Measurements from ENCODE around the gene YY1.
A peak's percentile ranks its signal among the peaks of the same experiment; 100 is the strongest.

Gene YY1

DNA sequence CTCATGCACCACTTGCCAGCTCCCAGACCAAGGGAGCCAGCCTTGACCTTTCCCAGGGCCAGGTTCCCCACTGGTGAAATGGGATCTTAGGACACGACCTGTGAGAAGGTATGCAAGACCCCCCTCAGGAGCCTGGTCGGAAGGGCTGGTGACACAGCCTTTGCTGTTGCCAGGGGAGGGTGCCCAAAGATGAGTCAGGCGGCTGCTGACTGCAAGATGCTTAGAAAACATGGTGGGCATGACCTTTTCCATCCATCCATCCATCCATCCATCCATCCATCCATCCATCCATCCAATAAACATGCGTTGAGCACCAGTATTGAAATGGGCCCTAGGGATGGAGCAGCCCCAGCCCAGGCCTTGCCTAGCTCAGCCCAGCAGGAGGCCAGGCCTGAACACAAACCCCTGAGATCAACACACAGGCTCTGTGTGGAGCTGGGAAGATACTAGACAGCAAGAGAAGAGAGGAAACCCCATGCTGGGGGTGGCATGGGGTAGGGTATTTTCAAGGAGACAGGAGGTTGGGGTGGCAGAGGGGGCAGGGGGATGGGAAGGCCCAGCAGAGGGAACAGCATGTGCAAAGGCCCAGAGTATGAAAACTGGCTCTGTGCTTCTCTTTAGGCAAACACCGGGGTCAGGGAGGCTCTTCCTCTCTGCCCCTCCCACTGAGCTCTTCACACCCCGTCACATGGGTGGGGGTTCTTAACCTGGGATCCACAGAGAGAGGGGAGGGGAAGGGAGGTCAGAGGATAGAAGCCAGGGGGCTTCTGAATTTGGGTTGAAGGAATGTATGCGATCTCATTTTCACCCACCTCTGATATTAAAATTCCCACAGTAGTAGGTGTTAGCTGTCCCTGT, 26.2 kb upstream of the YY1 start:
- Histone ChIP-seq H3K27ac (peak overlapping the region; percentile 98; the same call in 1 of the 2 replicates), H3K27me3 (no peaks in the 10 kb centered on the region), H3K4me1 (peaks cover 26% of the 10 kb centered on the region), H3K36me3 (no peaks in the 10 kb centered on the region), H3K4me3 (no peak overlapping the region), H4K20me1 (no peaks in the 10 kb centered on the region), H3K9me3 (peaks cover 7% of the 10 kb centered on the region; the same call in 1 of the 2 replicates), H3K4me2 (peak overlapping the region; percentile 86), H3K9ac (0 out of 2 replicates have a peak overlapping the region, but pooled peaks have one; percentile 95)
- no peak for TF ChIP-seq Cebpa-rat (IDR thresholded peaks at IDR 0.05)

DNA sequence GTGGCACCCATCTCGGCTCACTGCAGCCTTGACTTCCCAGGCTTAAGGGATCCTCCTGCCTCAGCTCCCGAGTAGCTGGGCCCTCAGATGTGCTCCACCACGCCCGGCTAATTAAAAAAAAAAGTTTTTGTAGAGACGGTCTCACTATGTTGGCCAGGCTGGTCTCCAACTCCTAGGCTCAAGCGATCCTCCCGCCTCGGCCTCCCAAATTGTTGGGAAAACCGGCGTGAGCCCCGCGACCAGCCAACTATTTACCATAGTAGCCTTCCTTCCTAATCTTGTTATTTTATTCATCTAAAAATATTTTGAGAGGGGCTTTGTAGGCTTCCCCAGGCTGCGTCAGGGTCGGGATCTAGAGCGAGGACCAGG, 25.4 kb upstream of the YY1 start:
- no peaks in the 10 kb centered on the region for H3K36me3 ChIP-seq
- peak overlapping the region; percentile 86 for H3K4me2 ChIP-seq
- peak overlapping the region; percentile 95 for H3K9ac ChIP-seq
- TF ChIP-seq Cebpa-rat (IDR thresholded peaks at IDR 0.05): no peak
- H4K20me1 ChIP-seq: no peaks in the 10 kb centered on the region
- peak overlapping the region; percentile 84 for H3K4me3 ChIP-seq
- peaks cover 26% of the 10 kb centered on the region for H3K4me1 ChIP-seq
- H3K9me3 ChIP-seq: no peaks in the 10 kb centered on the region
- peak overlapping the region; percentile 98 for H3K27ac ChIP-seq
- H3K27me3 ChIP-seq: no peaks in the 10 kb centered on the region

DNA sequence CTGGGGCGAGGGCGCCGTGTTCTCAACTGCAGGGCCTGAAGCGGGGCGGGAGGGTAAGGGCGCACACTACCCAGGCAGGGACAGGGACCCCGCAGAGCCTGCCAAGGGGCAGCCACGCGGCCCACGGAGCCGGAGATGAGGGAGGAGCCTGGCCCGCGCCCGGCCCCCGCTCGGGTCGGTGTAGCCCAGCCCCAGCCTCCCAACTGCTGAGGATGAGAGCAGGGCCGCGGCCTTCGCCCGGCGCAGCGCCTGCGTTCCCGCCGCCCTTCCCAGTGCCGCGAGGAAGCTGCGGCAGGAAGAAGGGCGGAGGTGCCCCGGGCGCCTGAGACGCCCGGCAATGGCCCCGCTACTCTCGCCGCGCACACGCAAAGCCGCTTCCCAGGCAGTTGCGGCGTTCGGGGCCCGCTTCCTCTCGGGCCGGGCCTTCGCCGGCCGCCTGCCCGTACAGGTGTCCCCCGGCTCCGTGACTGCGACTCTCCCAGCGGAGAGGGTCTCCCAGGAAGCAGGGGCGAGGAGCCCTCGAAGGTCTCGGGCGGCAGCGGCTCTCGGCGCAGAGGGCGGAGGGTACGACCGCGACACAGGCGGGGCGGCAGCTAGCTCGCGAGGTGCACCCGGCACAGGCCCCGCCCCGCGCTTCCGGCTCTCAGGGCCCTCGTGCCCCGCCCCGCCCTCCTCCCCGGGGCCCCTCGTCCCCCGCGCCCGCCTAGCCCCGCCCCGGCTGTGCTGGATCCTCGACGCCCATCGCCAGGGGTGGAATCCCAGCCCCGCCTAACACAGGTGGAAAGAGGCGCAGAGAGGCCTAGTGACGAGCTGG, 24.8 kb upstream of the YY1 start:
- H3K9ac ChIP-seq: peak overlapping the region; percentile 95
- H3K27ac ChIP-seq: peak overlapping the region; percentile 98
- H3K36me3 ChIP-seq: no peaks in the 10 kb centered on the region
- TF ChIP-seq Cebpa-rat (IDR thresholded peaks at IDR 0.05): no peak
- no peaks in the 10 kb centered on the region for H4K20me1 ChIP-seq
- peak overlapping the region; percentile 86 for H3K4me2 ChIP-seq
- peaks cover 27% of the 10 kb centered on the region for H3K4me1 ChIP-seq
- H3K4me3 ChIP-seq: peak overlapping the region; percentile 84
- no peaks in the 10 kb centered on the region for H3K9me3 ChIP-seq
- H3K27me3 ChIP-seq: no peaks in the 10 kb centered on the region

DNA sequence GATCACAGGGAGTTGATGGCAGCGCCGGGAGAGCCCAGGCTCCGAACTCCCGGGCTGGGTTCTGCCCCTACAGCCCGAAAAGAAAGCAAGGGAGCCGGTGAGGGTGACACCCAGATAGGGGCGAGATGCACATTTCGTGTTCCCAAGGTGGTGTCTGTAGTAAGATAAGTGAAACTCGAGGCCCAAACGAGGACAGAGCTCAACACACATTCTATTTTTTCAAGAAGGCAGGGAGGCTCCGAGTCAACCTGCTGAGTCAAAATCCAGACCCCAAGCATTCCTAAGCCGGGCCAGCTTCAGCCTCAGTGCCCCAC, 24.2 kb upstream of the YY1 start:
- Histone ChIP-seq H3K27ac (peak overlapping the region; percentile 98), H3K4me1 (peaks cover 33% of the 10 kb centered on the region), H3K4me2 (peak overlapping the region; percentile 86), H3K9me3 (no peaks in the 10 kb centered on the region), H4K20me1 (no peaks in the 10 kb centered on the region), H3K4me3 (peak overlapping the region; percentile 84; the same call in 1 of the 2 replicates), H3K27me3 (no peaks in the 10 kb centered on the region), H3K9ac (0 out of 2 replicates have a peak overlapping the region, but pooled peaks have one; percentile 95), H3K36me3 (no peaks in the 10 kb centered on the region)
- TF ChIP-seq Cebpa-rat (IDR thresholded peaks at IDR 0.05): no peak

DNA sequence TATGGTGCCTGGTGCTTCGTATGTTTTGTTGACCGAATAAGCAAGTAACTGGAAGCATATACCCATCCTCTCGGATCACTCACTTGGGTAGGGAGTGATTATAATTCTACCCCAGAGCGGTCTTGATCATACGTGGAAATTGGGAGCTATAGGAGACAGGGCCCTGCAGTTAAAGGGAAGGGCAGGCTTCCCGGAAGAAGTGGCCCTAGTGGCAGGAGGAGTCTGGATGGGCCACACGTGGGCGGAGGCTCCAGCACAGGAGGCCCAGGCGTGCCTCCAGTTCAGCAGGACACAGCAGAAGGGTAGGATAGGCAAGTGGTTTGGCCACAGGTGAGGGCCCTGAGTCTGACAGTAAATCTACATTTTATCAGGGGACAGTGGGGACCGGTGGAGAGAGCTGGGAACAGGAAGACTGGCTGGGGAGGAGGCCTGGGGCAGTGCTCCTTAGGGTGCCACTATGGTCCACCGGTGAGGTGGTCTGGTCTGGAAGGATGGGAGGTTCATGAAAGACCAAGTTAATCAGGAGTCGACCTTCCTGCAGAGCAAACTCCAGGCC, 23.5 kb upstream of the YY1 start:
- Histone ChIP-seq H3K36me3 (no peaks in the 10 kb centered on the region), H3K4me3 (no peak overlapping the region), H3K27me3 (no peaks in the 10 kb centered on the region), H3K27ac (no peak overlapping the region), H4K20me1 (no peaks in the 10 kb centered on the region), H3K9ac (no peak overlapping the region), H3K4me1 (peaks cover 40% of the 10 kb centered on the region), H3K4me2 (no peak overlapping the region), H3K9me3 (no peaks in the 10 kb centered on the region)
- TF ChIP-seq Cebpa-rat (IDR thresholded peaks at IDR 0.05): no peak

DNA sequence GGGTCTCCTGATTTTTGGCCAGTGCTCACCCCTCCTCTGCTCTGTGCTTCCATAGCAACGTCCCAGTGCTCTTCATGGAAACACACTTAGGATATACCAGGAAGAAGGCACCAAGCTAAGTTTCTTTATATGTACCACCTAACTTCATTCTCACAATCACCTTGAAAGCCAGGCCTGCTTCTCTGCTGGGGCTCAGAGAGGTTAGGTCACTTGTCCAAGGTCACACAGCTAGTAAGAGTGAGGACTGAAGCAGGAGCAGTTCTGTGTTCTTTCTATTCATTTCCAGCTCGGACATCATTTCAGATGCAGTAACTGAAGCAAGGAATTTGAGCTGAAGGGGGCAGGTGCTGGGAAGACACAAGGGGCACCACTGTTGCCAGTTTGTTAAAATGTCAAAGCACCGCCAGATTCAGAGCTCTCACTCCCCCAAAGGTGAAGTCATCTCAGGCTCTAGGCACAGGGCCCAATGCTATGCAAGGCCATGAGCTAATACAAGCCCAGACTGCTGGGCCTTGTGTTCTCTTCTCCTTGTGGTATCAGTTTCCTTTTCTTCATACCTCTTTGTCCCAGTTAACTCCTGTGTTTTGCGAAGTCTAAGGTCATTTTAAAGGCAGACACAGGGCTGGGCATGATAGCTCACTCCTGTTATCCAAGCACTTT, 19.7 kb upstream of the YY1 start:
- Histone ChIP-seq H3K27ac (no peak overlapping the region), H3K4me2 (no peak overlapping the region), H3K9me3 (no peaks in the 10 kb centered on the region), H3K4me1 (peaks cover 61% of the 10 kb centered on the region), H3K4me3 (no peak overlapping the region), H3K9ac (peak overlapping the region; percentile 11; the same call in 1 of the 2 replicates), H3K27me3 (no peaks in the 10 kb centered on the region), H3K36me3 (no peaks in the 10 kb centered on the region), H4K20me1 (no peaks in the 10 kb centered on the region)
- no peak for TF ChIP-seq Cebpa-rat (IDR thresholded peaks at IDR 0.05)

DNA sequence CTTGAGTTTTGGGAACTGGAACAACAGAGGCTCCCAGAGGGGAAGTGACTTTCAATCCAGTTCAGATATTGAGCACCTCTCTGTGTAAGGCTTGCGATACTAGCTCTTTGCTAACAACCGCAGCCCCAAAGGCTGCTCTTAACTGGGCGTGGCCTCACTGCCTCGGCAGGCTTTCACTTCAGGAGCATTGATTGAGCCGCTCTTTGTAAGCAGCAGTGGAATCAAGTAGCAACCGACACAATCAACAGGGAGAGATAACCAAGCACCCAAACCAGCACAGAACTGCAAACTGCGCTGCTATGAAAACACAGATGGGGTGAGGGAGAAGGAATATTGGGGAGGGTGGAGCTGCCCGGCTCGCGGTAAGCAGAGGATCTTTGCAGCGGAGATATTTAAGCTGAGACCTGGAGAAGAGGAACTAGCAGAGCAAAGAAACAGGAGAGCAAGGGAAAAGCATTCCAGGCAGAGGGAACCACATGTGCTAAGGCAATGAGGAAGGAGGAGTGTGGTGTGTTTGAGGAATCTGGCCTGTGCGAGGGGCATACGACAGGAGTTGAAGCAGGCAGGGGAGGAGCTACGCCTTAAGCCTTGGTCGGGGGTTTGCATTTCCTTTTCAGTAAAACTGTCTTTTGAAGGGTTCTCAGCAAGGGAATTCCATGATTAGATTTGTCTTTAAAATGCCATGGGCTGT, 17.3 kb upstream of the YY1 start:
- Histone ChIP-seq H3K27me3 (no peaks in the 10 kb centered on the region), H3K27ac (peak overlapping the region; percentile 84), H3K9ac (peak overlapping the region; percentile 76), H3K36me3 (0 out of 2 replicates have a peak, but pooled peaks cover 5% of the 10 kb centered on the region), H3K4me2 (peak overlapping the region; percentile 96), H3K4me1 (peaks cover 64% of the 10 kb centered on the region), H4K20me1 (no peaks in the 10 kb centered on the region), H3K4me3 (peak overlapping the region; percentile 67), H3K9me3 (no peaks in the 10 kb centered on the region)
- TF ChIP-seq Cebpa-rat (IDR thresholded peaks at IDR 0.05): no peak

DNA sequence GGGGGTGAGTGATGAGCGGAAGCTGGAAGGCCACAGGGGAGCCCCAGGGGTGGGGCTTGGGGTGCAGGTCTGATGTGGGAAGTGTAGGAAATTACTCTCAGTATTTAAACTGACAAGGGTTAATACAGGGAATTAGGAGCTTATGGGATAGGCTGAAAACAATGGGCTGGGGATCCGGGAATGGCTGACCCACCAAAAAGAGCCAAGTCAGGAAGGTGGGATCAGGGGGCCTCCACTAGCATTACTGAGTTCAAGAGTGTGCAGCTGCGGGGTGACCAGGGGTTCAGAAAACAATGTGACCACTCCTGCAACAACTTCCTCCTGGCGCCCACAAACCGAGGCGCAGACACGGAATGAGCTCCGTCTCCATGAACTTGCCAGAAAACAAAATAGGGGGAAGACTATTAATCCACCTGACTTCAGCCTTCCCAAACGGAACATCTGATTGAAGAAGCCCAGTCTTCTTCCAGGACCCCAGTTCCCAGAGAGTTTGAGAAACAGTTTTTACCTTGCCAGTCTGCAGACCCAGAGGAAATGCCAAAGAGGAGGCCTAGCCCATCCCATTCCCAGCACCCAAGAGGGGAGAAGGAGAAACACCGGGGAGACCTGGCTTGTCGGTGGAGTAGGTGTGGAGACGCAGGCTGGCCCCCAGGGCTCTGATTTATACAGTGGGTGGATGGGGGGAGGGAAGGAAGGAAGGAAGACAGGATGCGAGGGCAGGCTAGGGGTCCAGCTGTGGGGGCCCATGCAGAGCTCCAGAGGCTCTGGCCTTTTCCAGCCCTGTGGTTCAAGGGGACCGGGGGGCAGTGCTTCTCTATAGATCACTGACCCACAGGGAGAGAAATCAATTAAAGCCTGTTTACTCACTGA, 16.5 kb upstream of the YY1 start:
- peaks cover 13% of the 10 kb centered on the region; the same call in 1 of the 2 replicates for H3K36me3 ChIP-seq
- H3K9me3 ChIP-seq: no peaks in the 10 kb centered on the region
- H3K27me3 ChIP-seq: no peaks in the 10 kb centered on the region
- H3K4me3 ChIP-seq: peak overlapping the region; percentile 67
- TF ChIP-seq Cebpa-rat (IDR thresholded peaks at IDR 0.05): no peak
- peak overlapping the region; percentile 84 for H3K27ac ChIP-seq
- peak overlapping the region; percentile 76 for H3K9ac ChIP-seq
- H3K4me1 ChIP-seq: peaks cover 64% of the 10 kb centered on the region
- H3K4me2 ChIP-seq: peak overlapping the region; percentile 96
- no peaks in the 10 kb centered on the region for H4K20me1 ChIP-seq

Data from BLaER1 (cell line).